Measurements from ENCODE around the gene TMEM171.

Gene TMEM171

DNA sequence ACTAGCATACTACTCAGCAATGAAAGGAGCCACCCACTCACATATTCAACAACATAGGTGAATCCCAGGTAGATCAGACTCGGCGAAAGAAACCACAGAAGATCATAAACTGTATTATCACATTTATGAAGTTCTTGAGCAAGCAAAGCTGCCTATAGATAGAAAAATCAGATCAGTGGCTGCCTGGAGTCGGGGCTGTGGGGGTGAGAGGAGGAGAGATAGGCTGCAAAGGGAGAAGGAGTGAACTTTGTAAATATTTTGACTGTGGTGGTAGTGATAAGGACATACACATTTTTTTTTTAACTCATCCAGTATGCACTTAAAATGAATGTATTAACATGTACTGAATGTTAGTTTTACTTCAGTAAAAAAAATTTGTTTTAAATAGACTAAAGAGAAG is 29.2 kb downstream of the TMEM171 start:
- no peaks in the 10 kb centered on the region for H3K9me3 ChIP-seq (ENCODE audit: low read length)
- no peaks in the 10 kb centered on the region for H3K36me3 ChIP-seq (ENCODE audit: insufficient read depth, low read length)

DNA sequence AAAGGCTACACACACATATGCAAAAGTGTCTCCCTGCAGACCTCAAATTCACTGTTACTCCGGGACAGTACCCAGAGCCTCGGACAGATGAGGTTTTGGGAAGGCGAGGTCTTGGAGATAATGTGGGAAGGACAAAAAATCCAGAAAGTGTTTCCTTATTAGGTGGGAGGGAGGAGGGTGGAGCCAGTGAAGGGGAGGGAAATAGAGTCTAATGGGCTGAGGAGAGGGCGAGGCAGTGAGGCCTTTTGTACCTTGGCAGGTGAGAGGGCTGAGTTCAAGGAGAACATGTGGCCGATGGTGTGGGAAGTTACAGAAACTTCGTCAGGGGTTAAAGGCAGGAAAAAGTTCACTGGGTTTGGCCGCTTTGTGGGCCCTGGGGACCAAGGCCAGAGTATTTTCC is 30.5 kb downstream of the TMEM171 start:
- Histone ChIP-seq H3K4me1 (ENCODE audit: insufficient read depth, low read length) (no peaks in the 10 kb centered on the region), H2AFZ (ENCODE audit: low read depth, low read length) (no peak overlapping the region), H3K4me3 (ENCODE audit: low read length) (no peak overlapping the region), H3K36me3 (ENCODE audit: insufficient read depth, low read length) (no peaks in the 10 kb centered on the region), H3K27me3 (ENCODE audit: insufficient read depth, low read length) (peaks cover 6% of the 10 kb centered on the region), H3K9me3 (ENCODE audit: low read length) (no peaks in the 10 kb centered on the region)

More for the DNA sequence above, 29.2 kb downstream of the TMEM171 start:
- H3K4me1 ChIP-seq (ENCODE audit: insufficient read depth, low read length): no peaks in the 10 kb centered on the region
- H3K4me3 ChIP-seq (ENCODE audit: low read length): no peak overlapping the region
- no peak overlapping the region for H2AFZ ChIP-seq (ENCODE audit: low read depth, low read length)
- H3K27me3 ChIP-seq (ENCODE audit: insufficient read depth, low read length): peaks cover 10% of the 10 kb centered on the region

DNA sequence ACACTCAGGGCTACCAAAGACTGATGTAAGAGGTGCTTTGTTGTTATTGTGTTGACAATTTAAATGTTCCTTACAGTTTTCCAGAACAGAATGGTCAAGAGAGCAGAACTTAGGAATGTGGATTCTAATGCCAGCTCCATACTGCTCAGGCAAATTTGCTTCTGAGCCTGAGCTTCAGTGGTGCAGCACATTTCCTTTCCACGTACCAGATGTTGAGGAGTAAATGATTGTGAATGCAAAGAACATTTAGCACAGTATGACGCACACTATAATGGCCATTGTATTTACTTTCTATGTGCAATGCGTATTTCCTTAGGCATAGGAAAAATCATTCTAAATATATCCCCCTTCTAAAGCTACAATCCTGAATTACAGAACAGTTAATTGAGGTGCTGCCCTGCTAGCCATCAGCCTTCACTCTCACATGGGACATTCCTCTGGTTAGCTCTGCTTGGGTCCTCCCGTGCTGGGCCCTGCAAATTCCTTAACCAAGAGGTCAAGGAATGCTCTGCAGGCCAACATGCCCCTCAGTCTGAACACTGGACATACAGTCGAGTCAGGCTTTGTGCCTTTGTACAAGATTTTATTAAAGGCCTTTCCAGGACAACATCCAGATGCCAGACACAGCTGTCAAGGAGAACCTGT is 31.5 kb downstream of the TMEM171 start:
- Histone ChIP-seq H3K4me3 (ENCODE audit: low read length) (no peak overlapping the region), H2AFZ (ENCODE audit: low read depth, low read length) (no peak overlapping the region), H3K27me3 (ENCODE audit: insufficient read depth, low read length) (peaks cover 3% of the 10 kb centered on the region), H3K4me1 (ENCODE audit: insufficient read depth, low read length) (no peaks in the 10 kb centered on the region), H3K9me3 (ENCODE audit: low read length) (no peaks in the 10 kb centered on the region), H3K36me3 (ENCODE audit: insufficient read depth, low read length) (no peaks in the 10 kb centered on the region)

DNA sequence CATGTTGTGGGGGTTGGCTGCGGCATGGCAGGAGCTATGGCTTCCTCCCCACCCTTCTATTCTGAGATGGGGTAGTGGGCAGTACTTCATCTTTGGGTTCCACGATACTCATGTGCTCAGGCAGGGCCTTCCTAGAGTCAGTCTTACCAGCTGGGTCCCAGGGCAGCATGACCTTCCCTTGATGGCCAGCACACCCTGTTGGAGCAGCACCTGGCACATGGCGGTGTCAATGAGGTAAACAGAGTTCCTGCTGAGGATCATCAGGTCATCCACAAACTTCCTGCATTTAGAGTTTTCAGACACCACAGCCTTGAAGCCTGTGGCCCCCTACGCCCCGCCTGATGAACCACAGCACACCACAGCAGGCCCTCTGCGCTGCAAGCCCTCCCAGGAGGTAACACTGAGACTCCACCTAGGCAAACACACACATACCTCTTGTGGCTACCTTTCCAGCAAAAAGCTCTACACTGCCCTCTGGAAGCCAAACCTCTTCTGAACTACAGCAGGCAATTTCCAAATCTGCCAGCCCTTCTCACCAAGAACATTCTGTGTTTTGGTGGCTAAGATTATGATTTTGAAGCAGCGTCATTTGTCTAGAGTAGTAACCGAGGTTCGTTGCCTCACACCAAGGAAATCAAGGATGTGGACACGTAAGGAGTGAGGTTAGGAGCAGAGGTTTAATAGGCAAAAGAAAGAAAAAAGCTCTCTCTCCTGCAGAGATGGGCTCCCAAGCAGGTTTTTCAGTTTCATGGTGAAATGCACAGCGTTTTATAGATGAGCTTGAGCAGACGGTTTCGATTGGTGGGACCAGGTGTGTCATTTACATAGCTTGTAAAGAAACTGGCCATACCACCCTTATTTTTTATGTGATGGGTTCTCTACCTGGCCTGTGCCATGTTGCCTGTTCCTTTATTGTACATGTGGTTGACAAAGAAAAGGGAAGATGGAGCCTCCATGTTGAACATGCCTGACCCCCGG is 32.3 kb downstream of the TMEM171 start:
- no peaks in the 10 kb centered on the region for H3K36me3 ChIP-seq (ENCODE audit: insufficient read depth, low read length)
- no peak overlapping the region for H2AFZ ChIP-seq (ENCODE audit: low read depth, low read length)
- peaks cover 6% of the 10 kb centered on the region for H3K27me3 ChIP-seq (ENCODE audit: insufficient read depth, low read length)
- H3K4me3 ChIP-seq (ENCODE audit: low read length): no peak overlapping the region
- no peaks in the 10 kb centered on the region for H3K4me1 ChIP-seq (ENCODE audit: insufficient read depth, low read length)
- H3K9me3 ChIP-seq (ENCODE audit: low read length): no peaks in the 10 kb centered on the region

DNA sequence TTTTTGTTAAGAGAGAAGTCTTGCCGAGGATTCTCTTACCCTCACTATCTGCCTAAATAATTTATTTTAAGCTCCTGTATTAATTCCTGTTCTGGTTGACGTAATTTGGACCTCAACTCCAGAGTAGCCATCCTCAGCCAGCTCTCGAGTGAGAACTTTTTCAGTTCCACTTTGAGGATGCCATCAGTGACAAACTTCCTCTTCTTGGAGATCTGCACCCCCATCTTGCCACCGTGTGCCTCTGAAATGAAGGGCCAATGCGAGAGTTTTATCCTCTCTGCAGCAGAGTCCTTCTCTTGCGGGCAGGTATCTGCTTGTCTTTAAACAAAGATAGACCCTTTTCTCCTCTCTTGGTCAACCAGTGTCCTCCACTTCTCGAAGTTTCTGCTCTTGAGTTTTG is 33.1 kb downstream of the TMEM171 start:
- Histone ChIP-seq H3K4me3 (ENCODE audit: low read length) (no peak overlapping the region), H3K4me1 (ENCODE audit: insufficient read depth, low read length) (no peaks in the 10 kb centered on the region), H2AFZ (ENCODE audit: low read depth, low read length) (no peak overlapping the region), H3K27me3 (ENCODE audit: insufficient read depth, low read length) (peaks cover 6% of the 10 kb centered on the region), H3K36me3 (ENCODE audit: insufficient read depth, low read length) (no peaks in the 10 kb centered on the region), H3K9me3 (ENCODE audit: low read length) (no peaks in the 10 kb centered on the region)

DNA sequence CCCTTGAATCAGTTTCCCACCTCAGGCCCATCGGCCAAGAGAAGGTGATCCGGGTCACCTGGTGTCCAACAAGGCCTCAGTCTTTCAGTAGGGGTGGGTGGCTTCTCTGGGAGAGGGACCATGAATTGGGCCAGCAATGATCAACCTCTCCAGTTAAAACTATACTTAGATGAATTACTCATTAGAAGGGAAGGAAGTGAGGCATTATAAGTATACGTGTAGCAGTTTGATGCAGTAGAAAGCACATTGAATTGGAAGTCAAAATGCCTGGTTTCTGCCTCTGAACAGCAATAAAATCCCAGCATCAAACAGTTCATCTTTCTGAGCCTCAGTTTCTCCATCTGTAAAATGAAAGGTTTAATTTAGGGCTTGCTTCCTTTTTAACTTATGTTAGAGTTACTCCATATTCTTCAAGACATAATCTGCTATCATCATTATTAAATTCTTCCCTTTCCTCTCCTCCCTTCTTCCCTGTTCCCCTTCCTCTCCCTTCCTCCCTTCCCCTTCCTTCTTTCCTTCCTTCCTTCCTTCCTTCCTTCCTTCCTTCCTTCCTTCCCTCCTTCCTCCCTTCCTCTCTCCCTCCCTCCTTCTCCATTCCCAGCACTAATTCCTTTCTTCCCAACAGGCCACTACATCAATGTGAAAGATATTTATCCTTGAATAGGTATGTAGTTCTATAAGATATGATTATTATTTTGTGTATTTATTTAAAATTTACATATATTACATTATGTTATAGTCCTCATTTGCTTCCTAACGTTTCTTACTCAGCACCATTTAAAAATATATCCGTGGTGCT is 34.0 kb downstream of the TMEM171 start:
- Histone ChIP-seq H3K4me1 (ENCODE audit: insufficient read depth, low read length) (no peaks in the 10 kb centered on the region), H3K27me3 (ENCODE audit: insufficient read depth, low read length) (peaks cover 10% of the 10 kb centered on the region), H3K4me3 (ENCODE audit: low read length) (no peak overlapping the region), H2AFZ (ENCODE audit: low read depth, low read length) (no peak overlapping the region), H3K36me3 (ENCODE audit: insufficient read depth, low read length) (no peaks in the 10 kb centered on the region), H3K9me3 (ENCODE audit: low read length) (no peaks in the 10 kb centered on the region)

DNA sequence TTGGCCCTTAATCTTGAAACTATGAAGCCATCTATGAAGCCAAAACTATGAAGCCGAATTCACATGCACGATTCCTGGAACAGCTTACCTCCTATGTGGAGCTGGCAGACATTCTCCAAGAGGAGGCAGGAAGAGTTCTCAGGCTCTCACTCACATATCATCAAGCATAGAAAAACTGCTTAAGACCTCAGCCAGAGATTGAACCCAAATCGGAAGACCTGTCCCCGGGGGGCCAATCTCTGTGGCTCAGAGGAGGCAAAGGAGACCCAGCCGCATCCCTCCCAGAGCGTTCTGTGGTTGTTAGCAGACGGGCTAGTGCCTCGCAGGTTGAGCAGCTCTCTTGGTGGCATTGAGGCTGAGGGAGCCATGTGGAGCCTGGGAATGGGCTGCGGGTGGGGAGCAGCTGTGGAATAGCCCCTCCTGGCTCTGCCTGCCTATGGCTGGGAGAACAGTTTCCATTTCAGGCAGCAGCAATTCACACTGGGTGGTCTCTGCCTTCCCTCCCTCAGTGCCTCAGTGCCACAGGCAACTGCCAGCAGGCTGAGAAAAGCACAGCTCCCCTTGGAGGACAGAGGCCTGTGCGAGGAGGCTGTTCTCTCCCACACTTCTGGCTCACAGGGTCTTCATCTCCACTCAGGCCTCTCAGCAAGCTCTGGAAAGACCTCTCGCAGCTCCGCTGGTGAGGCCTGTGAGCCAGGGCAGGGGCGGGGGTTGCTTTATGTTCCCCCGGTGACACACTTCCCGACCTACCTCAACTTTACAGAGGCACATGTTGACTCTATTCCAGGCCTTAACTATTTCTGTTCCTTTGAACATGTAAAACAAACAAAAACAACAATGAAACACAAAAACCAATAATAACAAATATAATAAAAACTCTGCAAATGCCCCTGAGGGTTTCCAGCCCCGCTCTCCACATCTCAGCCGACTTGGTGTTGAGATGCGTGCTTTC is 35.2 kb downstream of the TMEM171 start:
- no peak overlapping the region for H2AFZ ChIP-seq (ENCODE audit: low read depth, low read length)
- H3K36me3 ChIP-seq (ENCODE audit: insufficient read depth, low read length): no peaks in the 10 kb centered on the region
- H3K27me3 ChIP-seq (ENCODE audit: insufficient read depth, low read length): peaks cover 12% of the 10 kb centered on the region
- H3K4me1 ChIP-seq (ENCODE audit: insufficient read depth, low read length): no peaks in the 10 kb centered on the region
- no peaks in the 10 kb centered on the region for H3K9me3 ChIP-seq (ENCODE audit: low read length)
- H3K4me3 ChIP-seq (ENCODE audit: low read length): no peak overlapping the region

DNA sequence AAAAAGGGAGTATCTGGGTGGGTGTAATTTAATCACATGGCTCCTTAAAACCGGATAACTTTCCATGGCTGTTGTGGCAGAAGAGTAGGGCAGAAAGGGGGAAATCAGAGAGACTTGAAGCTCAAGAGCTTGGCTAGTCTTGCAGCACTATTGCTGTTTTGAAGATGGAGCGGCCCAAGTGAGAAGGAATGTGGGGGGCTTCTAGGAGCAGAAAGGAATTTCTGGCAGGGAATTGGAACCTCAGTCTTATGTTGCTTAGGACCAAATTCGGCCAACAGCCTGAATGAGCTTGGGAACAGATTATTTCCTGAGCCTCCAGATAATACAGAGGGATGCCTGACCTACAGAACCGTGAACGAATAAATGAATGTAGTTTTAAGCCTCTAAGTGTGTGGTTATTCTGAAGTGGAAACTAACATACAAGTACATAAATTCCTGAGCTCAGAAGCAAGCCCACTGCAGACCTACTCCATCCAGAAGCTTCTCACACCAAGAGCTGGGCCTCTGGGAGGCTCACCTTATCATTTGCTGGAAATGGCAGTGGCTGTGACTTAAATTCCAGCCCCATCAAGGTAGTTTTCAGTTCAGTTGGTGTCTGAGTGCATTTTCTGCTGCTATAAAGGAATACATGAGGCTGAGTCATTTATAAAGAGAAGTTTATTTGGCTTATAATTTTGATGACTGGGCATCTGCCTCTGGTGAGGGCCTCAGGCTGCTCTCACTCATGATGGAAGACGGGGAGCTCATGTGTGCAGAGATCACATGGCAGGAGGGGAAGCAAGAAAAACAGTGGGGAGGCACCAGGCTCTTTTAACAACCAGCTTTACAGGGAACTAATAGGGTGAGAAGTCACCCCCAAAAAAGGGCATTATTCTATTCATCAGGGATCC is 37.3 kb downstream of the TMEM171 start:
- no peaks in the 10 kb centered on the region for H3K9me3 ChIP-seq (ENCODE audit: low read length)
- no peak overlapping the region for H2AFZ ChIP-seq (ENCODE audit: low read depth, low read length)
- H3K27me3 ChIP-seq (ENCODE audit: insufficient read depth, low read length): peaks cover 9% of the 10 kb centered on the region
- H3K36me3 ChIP-seq (ENCODE audit: insufficient read depth, low read length): no peaks in the 10 kb centered on the region
- no peak overlapping the region for H3K4me3 ChIP-seq (ENCODE audit: low read length)
- H3K4me1 ChIP-seq (ENCODE audit: insufficient read depth, low read length): no peaks in the 10 kb centered on the region

DNA sequence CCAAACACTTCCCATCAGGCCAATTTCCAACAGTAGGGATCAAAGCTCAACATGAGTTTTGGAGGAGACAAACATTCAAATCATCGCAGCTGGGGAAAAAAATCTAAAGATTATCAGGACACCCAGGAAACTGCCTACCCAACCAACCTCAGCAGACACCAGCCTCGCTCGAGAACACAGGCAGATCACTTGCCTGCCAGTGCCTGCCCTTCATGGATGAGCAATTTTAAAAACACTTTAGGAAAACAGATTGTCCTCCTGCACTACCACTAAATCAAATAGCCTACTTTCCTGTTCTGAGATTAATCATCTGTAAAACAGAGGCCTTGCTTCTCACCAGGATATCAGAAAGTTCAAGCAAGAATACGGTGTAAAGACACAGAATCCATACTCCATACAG is 37.9 kb downstream of the TMEM171 start:
- no peaks in the 10 kb centered on the region for H3K4me1 ChIP-seq (ENCODE audit: insufficient read depth, low read length)
- no peak overlapping the region for H2AFZ ChIP-seq (ENCODE audit: low read depth, low read length)
- H3K36me3 ChIP-seq (ENCODE audit: insufficient read depth, low read length): no peaks in the 10 kb centered on the region
- peaks cover 9% of the 10 kb centered on the region for H3K27me3 ChIP-seq (ENCODE audit: insufficient read depth, low read length)
- H3K4me3 ChIP-seq (ENCODE audit: low read length): no peak overlapping the region
- no peaks in the 10 kb centered on the region for H3K9me3 ChIP-seq (ENCODE audit: low read length)

DNA sequence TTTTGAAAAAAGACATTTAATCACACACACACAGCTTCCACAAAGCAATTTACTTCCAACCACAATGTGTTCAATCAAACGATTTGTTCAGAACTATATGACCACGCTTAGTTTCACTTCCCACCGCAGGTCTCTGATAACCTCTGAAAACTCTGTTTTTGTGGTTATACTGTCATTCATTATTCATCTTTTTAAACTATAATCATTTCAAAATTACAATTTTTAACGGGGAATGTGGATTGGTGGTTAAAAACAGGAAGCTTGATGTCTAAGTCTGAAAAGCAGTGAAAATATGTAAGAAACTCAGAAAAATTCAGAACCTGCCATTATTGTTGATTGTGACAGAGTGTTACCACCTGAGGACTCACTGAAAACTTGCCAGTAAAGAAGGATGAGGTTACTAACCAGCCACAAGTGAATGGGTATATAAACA is 39.9 kb downstream of the TMEM171 start:
- Histone ChIP-seq H3K27me3 (ENCODE audit: insufficient read depth, low read length) (peaks cover 13% of the 10 kb centered on the region), H3K4me3 (ENCODE audit: low read length) (no peak overlapping the region), H3K4me1 (ENCODE audit: insufficient read depth, low read length) (no peaks in the 10 kb centered on the region), H2AFZ (ENCODE audit: low read depth, low read length) (no peak overlapping the region), H3K36me3 (ENCODE audit: insufficient read depth, low read length) (no peaks in the 10 kb centered on the region), H3K9me3 (ENCODE audit: low read length) (no peaks in the 10 kb centered on the region)

DNA sequence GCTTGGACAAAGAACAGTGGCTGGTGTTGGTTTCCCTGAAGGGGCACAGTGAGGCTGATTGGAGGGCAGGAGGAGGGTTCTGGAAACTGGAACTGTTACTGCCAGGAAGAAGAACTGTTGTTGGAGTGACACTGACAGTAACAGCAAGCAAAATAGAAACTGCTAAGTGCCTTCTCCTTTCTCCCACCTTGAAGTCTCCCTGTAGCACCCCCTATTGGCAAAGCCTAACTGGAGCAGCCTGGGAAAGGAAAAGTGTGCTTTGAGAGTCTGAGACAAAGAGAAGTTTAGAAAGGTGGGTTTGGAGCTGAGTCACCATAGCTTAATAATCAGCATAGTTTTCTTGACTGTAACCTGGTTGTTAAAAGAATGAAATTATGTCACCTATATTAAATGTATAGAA is 50.1 kb downstream of the TMEM171 start:
- Histone ChIP-seq H3K4me1 (ENCODE audit: insufficient read depth, low read length) (no peaks in the 10 kb centered on the region), H2AFZ (ENCODE audit: low read depth, low read length) (no peak overlapping the region), H3K4me3 (ENCODE audit: low read length) (no peak overlapping the region), H3K9me3 (ENCODE audit: low read length) (no peaks in the 10 kb centered on the region), H3K36me3 (ENCODE audit: insufficient read depth, low read length) (no peaks in the 10 kb centered on the region), H3K27me3 (ENCODE audit: insufficient read depth, low read length) (peaks cover 6% of the 10 kb centered on the region)

All from neuron (in vitro differentiated cells).